ENCODE data around the gene LRCH1.

Gene LRCH1

DNA sequence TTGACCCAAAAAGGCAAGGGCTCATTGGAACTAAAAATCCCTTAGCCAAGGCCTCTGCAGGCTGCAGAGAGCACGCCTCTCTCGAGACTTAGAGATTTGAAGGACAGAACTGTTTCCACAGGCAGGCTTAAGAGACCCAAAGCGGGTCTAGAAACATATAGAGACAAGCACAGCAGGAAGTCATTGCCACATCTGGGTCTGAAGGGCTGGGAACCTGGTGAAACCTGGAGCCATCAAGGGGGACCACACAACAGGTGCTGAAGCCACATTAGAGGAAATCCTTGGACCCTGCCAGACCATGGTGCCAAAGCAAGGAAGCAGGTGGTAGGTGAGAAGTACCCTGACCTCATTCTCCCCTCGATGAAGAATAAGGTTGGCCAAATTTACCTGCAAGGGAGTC lies 33.8 kb upstream of the LRCH1 start:
- Histone ChIP-seq H3K4me2 (ENCODE audit: insufficient read depth, low read length) (no peak overlapping the region), H4K20me1 (ENCODE audit: insufficient read depth, low read length) (no peaks in the 10 kb centered on the region), H3K79me2 (ENCODE audit: insufficient read depth, low read length) (no peaks in the 10 kb centered on the region), H3K27me3 (ENCODE audit: insufficient read depth, low read length, poor library complexity) (no peaks in the 10 kb centered on the region), H3K4me1 (ENCODE audit: insufficient read depth, low read length) (peaks cover 15% of the 10 kb centered on the region), H3K9me3 (ENCODE audit: insufficient read depth, low read length, severe bottlenecking) (peaks cover 5% of the 10 kb centered on the region), H3K36me3 (ENCODE audit: insufficient read depth, low read length) (no peaks in the 10 kb centered on the region), H3K27ac (ENCODE audit: low read length) (no peak overlapping the region), H2AFZ (ENCODE audit: low read depth, low read length) (no peak overlapping the region), H3K4me3 (ENCODE audit: low read depth in 1 of 2, low read length in 2 of 2) (no peak overlapping the region), H3K9ac (ENCODE audit: low read depth, low read length) (no peak overlapping the region)
- peak; percentile 91 for ATAC-seq (ENCODE audit: insufficient read depth, low read depth)
- TF ChIP-seq, protein P1, sequence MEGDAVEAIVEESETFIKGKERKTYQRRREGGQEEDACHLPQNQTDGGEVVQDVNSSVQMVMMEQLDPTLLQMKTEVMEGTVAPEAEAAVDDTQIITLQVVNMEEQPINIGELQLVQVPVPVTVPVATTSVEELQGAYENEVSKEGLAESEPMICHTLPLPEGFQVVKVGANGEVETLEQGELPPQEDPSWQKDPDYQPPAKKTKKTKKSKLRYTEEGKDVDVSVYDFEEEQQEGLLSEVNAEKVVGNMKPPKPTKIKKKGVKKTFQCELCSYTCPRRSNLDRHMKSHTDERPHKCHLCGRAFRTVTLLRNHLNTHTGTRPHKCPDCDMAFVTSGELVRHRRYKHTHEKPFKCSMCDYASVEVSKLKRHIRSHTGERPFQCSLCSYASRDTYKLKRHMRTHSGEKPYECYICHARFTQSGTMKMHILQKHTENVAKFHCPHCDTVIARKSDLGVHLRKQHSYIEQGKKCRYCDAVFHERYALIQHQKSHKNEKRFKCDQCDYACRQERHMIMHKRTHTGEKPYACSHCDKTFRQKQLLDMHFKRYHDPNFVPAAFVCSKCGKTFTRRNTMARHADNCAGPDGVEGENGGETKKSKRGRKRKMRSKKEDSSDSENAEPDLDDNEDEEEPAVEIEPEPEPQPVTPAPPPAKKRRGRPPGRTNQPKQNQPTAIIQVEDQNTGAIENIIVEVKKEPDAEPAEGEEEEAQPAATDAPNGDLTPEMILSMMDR (IDR thresholded peaks at IDR 0.05; ENCODE audit: borderline replicate concordance, extremely low read depth, low read length, poor library complexity, severe bottlenecking), result no peak
- no peak for TF ChIP-seq EZH2 (IDR thresholded peaks at IDR 0.05; ENCODE audit: borderline replicate concordance, low read depth, low read length, severe bottlenecking)
- DNase-seq, result peak; percentile 72

DNA sequence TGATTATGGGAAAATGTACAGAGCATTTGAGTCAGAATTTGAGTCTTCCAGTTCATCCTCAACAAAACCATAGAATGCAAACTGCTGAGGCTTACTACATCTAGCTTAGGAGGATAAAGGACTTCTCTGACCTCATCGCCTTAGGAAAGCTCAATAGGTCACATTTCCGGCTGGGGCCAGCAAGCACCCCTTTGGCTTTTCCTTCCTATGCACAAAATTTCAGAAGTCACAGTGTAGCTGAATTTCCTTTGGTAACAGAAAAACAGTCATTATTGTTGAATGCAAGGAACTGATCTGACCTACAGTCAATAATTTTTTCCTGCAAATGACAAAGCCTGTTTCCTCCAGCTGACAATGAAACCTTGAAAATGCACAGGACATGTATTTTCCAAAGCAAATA lies 32.8 kb upstream of the LRCH1 start:
- ATAC-seq (ENCODE audit: insufficient read depth, low read depth), result no peak
- Histone ChIP-seq H3K4me3 (ENCODE audit: low read depth in 1 of 2, low read length in 2 of 2) (no peak overlapping the region), H3K9me3 (ENCODE audit: insufficient read depth, low read length, severe bottlenecking) (peaks cover 5% of the 10 kb centered on the region), H3K9ac (ENCODE audit: low read depth, low read length) (no peak overlapping the region), H3K27me3 (ENCODE audit: insufficient read depth, low read length, poor library complexity) (no peaks in the 10 kb centered on the region), H3K36me3 (ENCODE audit: insufficient read depth, low read length) (no peaks in the 10 kb centered on the region), H2AFZ (ENCODE audit: low read depth, low read length) (no peak overlapping the region), H3K27ac (ENCODE audit: low read length) (no peak overlapping the region), H3K4me2 (ENCODE audit: insufficient read depth, low read length) (no peak overlapping the region), H4K20me1 (ENCODE audit: insufficient read depth, low read length) (no peaks in the 10 kb centered on the region), H3K4me1 (ENCODE audit: insufficient read depth, low read length) (peaks cover 15% of the 10 kb centered on the region), H3K79me2 (ENCODE audit: insufficient read depth, low read length) (no peaks in the 10 kb centered on the region)
- TF ChIP-seq, protein P1 (IDR thresholded peaks at IDR 0.05; ENCODE audit: borderline replicate concordance, extremely low read depth, low read length, poor library complexity, severe bottlenecking), result no peak
- TF ChIP-seq EZH2 (IDR thresholded peaks at IDR 0.05; ENCODE audit: borderline replicate concordance, low read depth, low read length, severe bottlenecking), result no peak
- no peak for DNase-seq

DNA sequence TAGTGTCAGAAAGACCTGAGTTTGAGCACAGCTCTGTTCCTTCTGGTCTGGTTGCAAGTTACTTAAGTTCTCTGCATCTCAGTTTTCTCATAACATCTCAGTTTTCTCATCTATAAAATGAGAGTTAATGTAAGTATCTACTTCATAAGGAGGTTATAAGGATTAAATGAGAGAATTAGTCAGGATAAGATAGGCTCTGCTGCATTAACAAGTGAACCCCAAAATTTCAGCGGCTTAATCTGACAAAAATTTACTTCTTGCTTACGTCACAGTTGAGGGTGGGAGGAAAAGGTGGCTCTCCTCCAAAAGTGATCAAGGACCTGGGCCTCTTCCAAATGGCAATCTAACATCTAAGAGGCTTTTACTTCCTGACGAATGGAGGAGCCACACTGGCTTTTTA lies 31.5 kb upstream of the LRCH1 start:
- no peak for ATAC-seq (ENCODE audit: insufficient read depth, low read depth)
- Histone ChIP-seq H2AFZ (ENCODE audit: low read depth, low read length) (no peak overlapping the region), H3K36me3 (ENCODE audit: insufficient read depth, low read length) (no peaks in the 10 kb centered on the region), H3K79me2 (ENCODE audit: insufficient read depth, low read length) (no peaks in the 10 kb centered on the region), H3K4me3 (ENCODE audit: low read depth in 1 of 2, low read length in 2 of 2) (no peak overlapping the region), H3K27ac (ENCODE audit: low read length) (no peak overlapping the region), H4K20me1 (ENCODE audit: insufficient read depth, low read length) (no peaks in the 10 kb centered on the region), H3K27me3 (ENCODE audit: insufficient read depth, low read length, poor library complexity) (no peaks in the 10 kb centered on the region), H3K4me2 (ENCODE audit: insufficient read depth, low read length) (no peak overlapping the region), H3K9ac (ENCODE audit: low read depth, low read length) (no peak overlapping the region), H3K4me1 (ENCODE audit: insufficient read depth, low read length) (peaks cover 15% of the 10 kb centered on the region), H3K9me3 (ENCODE audit: insufficient read depth, low read length, severe bottlenecking) (peaks cover 5% of the 10 kb centered on the region)
- TF ChIP-seq, protein P1 (IDR thresholded peaks at IDR 0.05; ENCODE audit: borderline replicate concordance, extremely low read depth, low read length, poor library complexity, severe bottlenecking), result no peak
- no peak for TF ChIP-seq EZH2 (IDR thresholded peaks at IDR 0.05; ENCODE audit: borderline replicate concordance, low read depth, low read length, severe bottlenecking)
- DNase-seq, result no peak
